GM12872 (cell line): Measurements from ENCODE around the gene UST.

Experiments used
- CTCF ChIP-seq: IDR thresholded peaks from 3 replicates; pipeline ENCODE4 v1.5.1; 2011; ENCODE audit warnings: low read depth, mild to moderate bottlenecking, low read length, moderate library complexity; ENCODE audit not compliant: insufficient read depth

UST gene

GRCh38 chr6:149041953-149042352 is 295.1 kb downstream of the UST start:
- TF ChIP-seq CTCF = no peak

DNA sequence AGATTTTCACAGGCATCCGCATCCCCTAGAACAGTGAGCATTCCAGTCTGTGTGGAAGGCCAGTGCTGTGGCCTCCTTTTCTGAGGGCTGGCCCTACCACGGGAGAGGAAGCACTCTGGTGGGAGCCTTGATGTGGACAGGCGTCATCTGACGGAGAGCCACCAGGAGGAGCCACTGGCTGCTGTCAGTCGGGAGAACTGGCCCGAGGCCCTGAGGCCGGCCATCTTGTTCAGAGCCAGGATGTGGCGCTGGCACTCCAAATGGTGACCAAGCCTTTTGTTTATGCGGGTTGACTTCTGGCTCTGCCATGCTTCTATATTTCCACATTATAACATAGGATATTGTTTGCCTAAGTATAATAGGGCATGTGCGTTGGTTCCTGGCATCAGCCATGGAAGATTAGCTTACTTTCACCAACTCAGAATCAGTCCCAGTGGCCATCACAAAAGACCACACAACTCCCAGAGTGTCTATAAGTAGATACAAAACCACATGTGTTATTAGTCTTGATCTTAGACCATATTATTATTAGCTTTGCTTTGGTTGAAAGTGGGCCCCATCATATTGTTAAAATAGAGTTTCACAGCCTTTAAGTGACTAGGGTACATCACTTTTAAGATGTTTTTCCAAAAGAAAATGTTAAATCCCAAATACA is 296.8 kb downstream of the UST start:
- peak; percentile 64 for TF ChIP-seq CTCF

DNA sequence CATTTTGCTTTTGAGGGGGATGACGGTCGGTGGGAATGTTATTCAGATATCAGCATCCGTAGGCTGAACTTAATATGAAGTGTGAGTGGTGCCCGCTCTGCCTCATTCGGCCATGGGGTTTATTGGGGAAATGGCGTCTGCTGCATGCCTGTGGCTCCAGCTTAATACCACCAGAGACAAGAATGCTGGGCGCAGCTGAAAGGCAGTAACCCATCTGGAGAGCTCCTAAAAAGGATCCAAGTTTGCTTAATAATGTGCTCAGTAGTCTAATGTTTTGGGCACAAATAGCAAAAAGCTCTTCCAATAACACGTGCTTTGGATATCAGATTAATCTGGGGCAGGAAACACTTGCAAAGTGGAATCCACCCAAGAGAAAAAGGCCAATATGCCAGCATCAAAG is 297.7 kb downstream of the UST start:
- no peak for TF ChIP-seq CTCF

DNA sequence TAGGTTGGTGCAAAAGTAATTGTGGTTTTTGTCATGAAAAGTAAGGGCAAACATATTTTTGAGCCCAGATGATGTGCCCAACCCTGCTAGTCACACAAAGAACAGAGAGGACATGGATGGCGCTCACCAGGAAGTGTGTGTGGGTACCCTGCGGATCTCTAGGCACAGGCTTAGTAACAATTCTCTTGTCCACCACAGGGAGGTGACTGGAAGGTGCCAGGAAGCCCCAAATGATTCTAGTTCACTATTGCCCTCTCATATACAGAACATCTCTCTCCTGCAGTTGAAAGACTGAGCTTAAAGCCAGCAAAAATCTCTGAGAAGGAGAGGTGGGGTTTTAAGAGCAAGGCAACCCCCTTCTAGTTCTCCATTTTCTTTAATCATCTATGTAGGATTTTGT is 298.6 kb downstream of the UST start:
- TF ChIP-seq CTCF = peak; percentile 63

DNA sequence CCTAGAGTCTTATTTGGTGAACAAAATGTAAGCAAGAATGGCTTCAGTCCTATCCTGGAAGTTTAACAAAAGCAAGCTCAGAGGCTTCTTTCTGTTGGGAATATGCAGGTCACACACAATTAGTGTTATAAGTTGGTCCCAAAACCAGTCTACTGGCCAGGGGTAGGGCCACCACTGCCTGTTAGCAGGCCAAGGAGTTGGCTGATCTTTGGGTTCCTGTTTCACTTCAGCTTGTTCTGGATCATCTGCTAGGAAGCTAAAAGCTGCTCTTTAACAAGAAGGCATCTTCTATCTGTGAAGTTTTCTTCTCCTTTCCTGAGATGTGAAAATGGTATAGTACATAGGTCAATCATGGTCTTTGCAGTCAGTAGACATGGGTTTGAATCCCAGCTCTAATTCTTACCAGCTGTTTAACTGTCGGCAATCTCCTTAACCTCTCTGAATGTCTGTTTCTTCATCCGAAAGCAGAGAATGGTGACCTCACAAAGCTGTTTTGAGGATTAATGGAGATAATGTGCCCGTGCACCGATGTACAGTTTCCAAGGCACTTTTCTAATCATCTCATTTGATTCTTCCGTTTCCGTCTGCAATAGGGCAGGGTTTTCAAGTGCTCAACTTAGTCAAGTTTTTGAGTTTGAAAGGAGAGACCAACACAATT is 299.5 kb downstream of the UST start:
- TF ChIP-seq CTCF = no peak

- TF ChIP-seq CTCF = no peak
Observed at GRCh38 chr6:149046822-149047246, 300.0 kb downstream of the UST start.

- no peak for TF ChIP-seq CTCF
Observed at GRCh38 chr6:149049230-149049629, 302.4 kb downstream of the UST start.
